HG03460 (cell line): Measurements from ENCODE around the gene NAV3.

ENCODE experiments used
- ATAC-seq: cut with Tn5 transposase; IDR thresholded peaks from one replicate; pipeline ENCODE4 v1.9.1; 2021; ENCODE audit not compliant: unreplicated experiment

The NAV3 gene

DNA sequence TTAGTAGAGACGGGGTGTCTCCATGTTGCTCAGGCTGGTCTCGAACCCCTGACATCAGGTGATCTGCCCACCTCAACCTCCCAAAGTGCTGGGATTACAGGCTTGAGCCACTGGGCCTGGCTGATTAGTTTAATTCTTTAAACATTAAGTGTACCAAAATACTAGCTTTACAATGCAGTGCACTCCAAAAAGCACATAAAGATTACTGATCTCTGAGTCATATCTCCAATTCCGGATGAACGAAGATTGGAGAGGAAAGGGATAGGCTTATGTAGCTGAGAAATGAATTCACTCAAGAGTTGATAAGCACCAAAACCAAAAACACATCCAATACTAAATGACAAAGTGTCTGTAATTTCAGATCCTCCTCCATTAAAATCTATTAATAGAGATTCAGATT, 15.1 kb downstream of the NAV3 start:
- ATAC-seq: no peak

DNA sequence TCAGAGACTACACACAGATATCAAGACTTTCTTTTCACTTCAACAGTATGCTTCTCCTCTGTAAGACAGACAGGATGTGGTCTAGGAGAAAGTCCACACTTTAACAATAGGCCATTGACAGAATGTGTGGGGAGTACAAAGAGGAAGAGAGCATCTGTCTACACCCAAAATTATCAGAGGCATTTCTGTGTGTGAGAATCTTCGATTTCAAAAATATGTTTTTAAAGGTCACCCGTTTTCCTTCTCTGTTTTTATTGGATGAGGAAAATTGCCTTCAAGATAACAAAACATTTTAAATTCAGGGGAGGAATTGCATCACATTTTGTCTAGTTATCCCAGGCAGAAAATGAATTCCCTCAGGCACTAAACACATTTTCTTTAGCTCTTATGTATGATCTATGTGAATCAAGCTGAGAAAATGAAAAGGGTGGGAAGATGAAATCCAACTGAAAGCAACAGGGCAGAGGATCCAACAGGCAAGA, 16.4 kb downstream of the NAV3 start:
- peak; percentile 99 for ATAC-seq

DNA sequence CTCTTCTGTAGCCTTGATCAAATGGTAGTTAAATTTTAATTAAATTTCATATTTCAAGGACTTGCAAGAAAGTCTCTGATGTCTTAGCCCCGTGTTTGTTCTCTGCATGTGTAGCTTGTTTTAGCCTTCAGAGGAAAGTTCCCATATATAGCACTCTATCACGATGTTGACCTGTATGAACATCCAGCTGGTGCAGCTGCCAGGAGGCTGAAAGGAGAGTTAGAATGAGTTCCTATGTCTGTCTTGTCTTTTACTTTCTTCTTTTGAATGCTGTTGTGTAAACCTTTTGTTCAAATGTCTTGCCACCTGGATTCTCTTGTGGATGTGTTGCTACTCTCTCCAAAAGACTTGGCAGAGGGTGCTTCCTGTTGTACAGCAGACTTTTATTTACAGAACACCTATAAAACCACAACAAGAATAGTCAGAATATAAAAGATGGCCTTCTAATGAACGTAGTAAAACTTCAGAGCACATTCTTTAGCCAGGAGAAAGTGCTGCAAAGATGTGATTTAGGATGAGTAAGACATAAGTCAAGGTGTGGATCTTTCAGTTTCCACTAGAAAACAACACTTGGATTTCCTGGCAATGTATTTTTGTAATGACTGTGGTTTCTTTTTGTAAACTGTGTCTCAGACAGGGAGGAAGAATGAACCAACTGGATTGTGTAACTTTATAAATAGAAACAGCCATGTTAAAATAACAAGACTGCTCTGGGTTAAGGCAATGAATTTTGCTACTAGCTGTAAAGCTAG, 17.2 kb downstream of the NAV3 start:
- no peak for ATAC-seq

DNA sequence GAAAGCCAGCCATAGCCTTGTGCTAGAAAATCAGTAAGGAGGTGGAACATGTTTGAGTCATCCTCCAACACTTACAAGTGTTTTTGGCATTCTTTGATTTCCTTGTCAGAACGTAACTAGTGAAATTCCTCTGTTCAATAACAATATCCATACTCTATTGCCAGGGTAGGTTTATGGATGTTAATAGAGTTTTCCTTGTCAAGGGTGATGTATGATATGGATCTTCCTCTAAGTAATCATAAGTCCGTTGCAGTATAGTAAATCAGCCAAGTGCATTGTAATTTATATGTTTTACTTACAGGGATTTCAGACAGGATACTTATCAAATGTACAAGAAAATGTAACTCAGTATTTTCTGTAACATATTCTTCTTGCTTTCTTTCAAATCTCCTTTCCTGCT, 19.4 kb downstream of the NAV3 start:
- no peak for ATAC-seq

DNA sequence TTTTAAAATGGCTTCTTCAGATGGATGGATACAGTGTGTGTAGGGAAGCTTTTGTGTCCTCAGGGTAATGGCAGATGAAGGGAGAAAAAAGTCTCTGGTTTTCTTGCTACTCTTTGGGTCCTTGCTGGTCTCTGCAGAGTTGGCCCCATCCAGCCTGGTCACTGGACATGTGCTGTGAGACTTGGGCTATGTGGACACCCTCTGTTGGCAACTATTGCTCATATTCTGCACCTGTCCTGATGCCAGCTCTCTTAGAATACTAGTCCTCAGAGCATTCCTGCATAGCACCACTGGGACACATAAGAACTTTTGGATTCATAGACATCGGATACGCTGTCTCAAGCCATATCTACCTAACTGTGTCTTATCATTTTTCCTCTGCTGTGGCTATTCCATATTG, 20.0 kb downstream of the NAV3 start:
- ATAC-seq: no peak

DNA sequence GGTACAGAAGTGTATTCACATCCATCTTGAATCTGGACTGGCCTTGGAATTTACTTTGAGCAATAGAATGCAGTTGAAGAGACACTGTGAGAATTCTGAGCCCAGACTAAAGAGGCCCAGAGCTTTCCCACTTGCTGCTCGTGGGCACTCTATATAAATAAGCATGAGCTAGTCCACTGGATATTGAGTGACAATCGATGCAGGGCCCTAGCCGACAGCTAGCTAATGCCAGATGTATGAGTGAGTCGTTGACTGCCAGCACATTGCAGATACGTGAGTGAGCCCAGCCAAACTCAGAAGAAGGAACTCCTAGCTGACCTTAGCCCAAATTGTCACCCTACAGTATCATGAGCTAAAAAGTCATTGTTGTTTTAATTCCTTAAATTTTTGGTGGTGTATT, 24.9 kb downstream of the NAV3 start:
- ATAC-seq: no peak

DNA sequence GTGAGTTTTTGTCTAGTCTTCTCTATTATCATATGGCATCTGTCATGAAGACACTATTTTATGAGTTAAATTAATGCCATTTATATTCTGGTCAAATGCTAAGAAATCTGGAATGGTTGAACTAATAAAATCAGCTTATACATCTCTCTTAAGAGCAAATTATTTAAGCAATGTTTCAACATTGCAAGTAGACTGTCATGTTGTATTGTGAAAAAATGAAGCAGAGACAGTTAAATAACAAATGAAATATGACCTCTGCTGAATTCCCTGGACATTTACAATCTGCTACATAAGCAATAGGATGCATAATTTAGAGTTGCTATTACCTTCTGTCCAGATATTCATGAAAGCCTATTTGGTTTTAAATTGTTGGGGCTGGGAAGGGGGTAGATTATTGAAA, 30.6 kb downstream of the NAV3 start:
- no peak for ATAC-seq

DNA sequence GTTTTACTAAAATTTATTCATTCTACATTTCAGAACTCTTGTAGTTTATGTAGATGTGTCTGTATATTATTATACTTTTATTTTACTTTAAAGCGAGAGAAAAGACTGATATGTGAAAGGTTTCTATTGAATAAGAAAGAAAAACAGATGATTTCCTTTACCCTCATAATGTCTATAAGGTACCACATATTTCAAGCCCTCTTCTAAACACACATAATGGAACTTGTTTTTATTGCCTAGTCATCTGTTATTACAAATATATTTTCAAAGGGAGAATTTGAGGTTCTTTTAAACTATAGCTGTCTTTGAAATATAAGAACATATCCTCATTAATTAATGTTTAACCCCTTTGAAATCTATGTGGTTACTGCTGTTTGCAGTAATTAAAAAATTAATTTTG, 34.5 kb downstream of the NAV3 start:
- no peak for ATAC-seq

DNA sequence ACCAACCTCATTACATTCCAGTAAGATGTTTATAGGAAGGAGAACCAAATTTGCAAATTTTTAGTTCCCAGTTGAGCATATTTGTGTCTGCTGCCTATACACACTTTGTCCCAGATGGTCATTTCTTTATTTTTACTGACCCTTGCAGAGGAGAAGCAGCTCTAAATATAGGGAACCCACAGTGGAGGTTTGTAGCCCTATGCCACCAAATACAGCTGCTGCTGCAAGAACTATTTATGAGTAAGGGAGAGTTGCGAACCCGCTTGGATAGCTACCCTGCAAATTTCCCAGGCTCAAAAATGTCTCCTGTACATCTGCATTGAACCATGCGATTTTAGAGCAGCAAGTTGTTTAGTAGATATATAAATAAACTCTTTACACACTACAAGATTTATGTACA, 48.2 kb downstream of the NAV3 start:
- ATAC-seq: no peak

DNA sequence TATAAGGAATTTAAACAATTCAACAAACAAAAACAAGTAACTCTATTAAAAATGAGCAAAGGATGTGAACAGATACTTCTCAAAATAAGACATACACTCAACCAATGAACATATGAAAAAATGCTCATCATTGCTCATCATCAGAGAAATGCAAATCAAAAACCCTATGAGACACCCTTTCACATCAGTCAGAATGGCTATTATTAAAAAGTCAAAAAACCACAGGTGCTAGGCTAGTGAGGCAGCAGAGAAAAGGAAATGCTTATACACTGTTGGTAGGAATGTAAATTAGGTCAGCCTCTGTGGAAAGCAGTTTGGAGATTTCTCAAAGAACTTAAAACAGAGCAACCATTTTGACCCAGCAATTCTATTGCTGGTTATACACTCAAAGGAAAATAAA, 52.0 kb downstream of the NAV3 start:
- peak; percentile 56 for ATAC-seq

DNA sequence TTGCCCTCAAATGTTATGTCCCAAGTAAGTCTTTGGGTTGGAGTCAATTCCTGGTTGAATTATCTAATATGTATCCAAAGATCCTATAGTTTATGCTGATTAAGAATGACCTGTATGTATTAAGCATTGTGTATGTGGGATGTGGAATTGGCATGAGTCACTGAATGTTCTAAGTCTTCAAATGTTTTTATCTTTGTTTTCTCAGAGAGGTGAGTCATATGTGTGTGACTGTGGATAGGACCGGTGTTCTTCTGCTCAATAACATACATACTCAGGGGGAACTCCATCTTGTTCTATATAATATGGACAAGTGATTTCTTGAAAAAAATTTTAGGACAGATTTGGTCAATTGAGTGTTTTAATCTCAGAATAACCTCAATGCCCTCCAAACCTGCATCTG, 57.9 kb downstream of the NAV3 start:
- ATAC-seq: no peak

DNA sequence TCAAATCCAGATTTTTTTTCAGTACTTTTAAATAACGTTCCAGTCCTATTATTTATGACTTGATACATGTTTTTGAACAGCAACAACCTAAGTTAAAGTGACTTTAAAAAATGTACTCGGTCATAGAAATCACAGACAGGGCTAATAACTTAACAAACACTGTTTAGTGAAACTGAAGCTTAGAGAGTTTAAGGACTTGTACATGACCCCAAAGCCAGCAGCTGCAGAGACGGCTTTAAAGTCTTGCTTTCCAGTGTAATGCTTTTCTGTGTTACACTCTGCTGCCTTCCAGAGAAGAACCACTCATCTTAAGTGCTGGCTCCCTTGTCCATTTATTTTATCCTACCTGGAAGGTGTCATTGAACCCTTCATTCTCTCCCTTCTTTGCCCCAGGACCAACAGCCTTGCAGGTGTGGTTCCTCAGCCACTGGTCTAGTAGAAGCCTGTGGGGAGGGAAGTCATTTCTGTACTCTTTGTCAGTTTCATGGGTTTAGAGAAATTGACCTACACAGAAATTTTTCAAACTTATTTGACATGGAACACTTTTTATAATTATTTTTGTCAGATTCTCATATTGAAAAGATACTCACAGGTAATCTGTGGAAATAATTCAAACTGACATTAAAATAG, 60.9 kb downstream of the NAV3 start:
- ATAC-seq: no peak

DNA sequence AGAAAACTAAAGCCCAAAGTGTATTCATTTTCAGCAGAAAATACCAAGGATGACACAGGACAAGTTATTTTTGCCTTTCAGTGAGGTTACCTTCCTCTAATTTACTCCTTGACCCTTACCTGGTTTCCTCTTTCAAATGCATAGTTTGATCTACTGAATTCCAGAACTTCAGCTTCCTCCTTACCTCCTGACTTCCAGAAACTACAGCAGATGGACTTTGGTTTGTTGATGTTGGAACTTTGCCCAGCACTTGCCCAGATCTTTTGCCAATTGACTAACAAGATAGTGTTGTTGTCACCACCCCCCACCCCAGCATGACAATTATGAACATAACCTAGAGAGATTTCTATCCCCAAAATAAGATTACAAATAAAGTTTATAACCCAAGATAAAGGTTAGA, 63.2 kb downstream of the NAV3 start:
- no peak for ATAC-seq

DNA sequence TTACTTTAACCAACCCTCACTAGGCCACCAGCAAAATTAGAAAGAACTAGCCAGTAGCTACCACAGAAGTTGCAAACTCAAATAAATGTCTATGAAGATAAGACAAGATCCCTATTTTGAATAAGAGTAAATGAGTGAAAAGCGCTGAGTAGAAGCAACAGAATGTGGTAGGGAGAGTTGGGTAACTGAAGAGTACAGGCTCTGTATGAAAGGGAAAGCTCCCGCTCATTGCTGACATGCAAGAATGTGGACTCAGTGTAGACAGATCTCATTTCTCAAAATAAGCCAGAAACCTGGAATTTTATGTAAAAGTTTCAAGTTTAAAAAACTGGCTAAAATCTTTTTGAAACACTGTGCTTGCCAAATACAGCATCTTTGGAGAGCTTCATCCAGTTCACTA, 63.9 kb downstream of the NAV3 start:
- no peak for ATAC-seq

DNA sequence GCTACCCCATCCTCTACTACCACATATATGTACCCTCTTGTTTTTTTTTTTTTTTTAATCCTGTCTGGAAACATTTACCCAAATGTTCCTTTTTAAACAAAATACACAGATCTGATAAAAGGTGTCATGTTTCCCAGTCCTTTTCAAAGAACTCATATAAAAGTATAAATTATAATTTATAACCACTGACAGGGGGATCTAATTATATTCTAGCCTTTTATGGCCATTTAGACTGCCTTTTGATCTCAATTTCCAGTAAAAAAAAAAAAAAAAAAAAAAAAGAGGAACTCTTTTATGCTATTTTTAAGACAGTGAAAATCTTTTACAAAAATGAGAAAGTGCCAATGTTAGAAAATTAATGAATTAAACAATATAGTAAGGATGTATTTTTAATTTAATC, 65.0 kb downstream of the NAV3 start:
- no peak for ATAC-seq

DNA sequence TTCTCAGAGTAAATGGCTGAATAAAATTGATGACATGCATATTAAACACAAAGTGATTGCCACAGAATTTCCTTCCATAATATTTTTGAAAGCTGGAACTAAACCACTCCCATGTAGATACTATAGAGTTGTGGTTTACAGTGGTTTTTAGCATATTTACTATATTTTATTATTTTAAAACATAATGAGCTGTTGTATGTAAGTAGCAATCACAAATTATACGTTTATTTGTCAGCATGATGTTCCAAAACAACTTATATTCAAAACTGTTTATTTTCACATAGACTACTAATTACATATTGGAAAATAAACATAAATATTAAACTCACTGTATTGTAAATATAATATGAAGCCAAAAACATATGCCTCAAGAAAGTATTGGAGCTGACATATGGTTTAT, 77.2 kb downstream of the NAV3 start:
- no peak for ATAC-seq

DNA sequence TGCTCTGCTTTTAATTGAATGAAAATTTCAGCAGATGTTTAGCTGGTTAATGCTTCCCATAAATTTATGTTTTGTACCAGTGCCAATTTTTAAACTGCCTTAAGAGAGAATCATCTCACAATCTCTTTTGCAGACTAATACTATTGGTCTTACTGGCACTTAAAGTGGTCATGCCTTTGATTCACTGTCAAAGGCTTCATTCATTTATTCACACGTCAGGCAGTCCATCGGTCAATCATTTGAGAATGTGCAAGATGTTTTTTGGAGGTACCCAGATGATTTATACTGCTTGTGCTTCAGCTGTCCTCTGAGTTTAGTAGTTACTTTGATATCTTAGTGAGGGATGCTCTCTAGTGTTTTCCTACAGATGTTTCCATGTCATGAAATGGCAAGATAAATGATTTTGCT, 83.4 kb downstream of the NAV3 start:
- ATAC-seq: no peak

DNA sequence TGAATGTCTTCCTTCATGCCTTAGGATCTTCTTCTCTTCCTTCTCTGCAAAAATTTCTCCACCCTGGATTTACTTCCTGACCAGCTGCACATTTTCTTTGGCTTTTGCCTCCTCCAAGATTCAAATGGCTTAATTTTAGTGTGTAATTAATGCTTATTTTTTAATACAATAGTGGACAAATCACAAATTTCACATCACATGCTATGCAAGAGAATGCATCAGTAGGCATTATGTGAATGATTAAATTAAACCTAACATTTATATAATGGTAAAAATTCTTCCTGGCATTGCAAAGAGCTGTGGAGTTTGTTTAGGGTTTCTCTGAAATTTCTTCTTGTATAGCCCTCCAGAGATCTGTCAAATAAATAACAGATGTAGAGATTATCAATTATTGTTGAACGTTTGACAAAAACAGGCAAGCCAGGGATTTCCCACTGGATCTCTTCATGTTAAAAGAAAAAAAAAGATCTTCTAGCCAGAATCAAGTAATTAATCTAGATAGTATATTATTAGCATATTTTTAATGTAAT, 84.4 kb downstream of the NAV3 start:
- no peak for ATAC-seq

DNA sequence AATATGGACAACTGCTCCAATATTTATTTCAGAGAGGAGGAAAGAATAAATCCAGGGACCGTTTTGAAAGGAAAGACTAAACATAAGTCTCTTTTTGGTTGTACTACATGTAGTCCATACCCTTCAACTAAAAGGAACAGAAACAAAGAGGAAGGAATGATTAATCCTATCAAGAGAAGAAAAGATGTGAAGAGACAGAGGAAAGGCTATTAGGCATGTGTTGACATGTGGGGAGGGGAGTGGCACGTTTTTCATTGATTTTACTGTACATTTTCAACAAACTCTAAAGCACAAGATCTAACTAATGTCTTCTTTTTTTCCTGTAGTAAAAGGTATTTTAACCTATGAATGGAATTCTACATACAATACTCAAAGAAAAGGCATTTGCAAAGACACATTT, 85.6 kb downstream of the NAV3 start:
- ATAC-seq: no peak

DNA sequence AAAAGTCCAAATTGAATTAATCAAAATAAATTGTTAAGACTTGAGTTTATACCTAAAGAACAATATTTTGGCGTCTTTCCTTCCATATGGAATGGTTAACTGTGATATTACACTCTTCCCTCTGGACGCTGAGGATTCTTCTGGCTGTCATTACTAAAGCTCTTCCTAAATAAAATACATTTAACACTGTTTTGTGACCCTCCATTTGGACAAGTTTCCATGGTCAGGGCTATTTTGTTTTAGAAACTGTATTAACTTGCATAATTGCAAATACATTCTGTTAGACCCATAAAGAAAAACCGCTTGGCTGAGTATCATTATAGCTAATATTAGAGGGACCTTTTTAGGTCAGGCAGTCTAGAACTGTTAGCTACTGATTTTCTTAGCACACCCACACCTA, 87.4 kb downstream of the NAV3 start:
- no peak for ATAC-seq

DNA sequence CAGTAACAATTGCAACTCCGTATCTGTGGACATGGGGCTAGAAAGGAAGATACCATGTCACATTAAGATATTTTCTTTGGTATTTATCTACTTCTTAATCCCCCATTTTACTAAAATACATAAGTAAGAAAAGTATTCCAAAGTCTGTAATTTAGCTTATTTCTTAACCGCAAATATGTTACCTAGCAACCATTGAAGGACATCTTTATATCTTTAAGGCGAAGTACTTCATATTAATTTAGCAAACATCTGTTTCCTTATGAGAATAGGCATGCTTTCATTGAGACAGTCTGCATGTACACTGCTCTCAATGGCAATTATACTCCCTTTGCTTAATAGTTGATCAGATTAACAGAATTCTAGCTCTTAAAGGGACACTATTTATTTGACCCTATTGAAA, 88.8 kb downstream of the NAV3 start:
- no peak for ATAC-seq

DNA sequence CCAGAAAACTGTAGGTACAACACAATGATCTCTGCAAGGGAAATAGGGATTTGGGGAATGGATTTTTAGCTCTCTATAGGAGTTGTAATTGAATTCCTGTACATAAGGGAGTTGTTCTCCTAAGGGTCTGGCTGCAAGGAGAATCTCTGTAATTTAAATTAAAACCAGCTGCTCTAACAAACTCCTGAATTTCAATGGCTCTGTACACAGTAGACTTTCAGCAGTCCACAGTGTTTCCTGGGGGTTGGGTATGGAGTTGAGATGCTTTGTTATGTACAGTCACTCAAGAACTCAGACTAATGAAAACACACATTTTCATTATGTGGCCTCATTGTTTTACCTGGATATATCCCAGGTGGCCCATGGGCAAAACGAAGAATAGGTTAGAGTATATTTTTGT, 93.2 kb downstream of the NAV3 start:
- no peak for ATAC-seq

DNA sequence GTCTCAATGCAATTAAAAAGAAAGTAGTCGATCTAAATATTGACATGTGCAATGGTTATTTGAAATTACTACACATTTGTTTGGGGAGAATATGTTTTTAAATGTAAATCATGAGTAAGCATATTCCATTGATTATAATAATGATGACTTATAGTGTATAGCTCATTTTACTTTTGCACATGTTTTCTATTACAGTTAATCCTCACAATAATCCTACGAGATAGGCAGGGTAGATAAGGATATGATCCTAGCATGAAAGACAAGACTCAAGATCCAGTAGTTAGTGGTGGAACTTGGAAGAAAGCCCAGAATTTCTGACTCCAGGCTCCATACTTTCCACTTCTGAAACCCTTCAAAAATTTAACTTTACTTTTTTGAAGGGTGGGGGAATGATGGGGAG, 94.0 kb downstream of the NAV3 start:
- ATAC-seq: no peak
